GM19238 (cell line): ENCODE data around the gene ADGRE1.
"Not testable (repeated sequence)": the region's sequence is repeated elsewhere in the genome, so short reads cannot be mapped to it uniquely, and the experiment has no call there.

ENCODE experiments used
- DNase-seq: peaks from one replicate; pipeline ENCODE4 v3.0.0; 2011; ENCODE audit warnings: low spot score; ENCODE audit not compliant: insufficient read length

ADGRE1 gene, protein sequence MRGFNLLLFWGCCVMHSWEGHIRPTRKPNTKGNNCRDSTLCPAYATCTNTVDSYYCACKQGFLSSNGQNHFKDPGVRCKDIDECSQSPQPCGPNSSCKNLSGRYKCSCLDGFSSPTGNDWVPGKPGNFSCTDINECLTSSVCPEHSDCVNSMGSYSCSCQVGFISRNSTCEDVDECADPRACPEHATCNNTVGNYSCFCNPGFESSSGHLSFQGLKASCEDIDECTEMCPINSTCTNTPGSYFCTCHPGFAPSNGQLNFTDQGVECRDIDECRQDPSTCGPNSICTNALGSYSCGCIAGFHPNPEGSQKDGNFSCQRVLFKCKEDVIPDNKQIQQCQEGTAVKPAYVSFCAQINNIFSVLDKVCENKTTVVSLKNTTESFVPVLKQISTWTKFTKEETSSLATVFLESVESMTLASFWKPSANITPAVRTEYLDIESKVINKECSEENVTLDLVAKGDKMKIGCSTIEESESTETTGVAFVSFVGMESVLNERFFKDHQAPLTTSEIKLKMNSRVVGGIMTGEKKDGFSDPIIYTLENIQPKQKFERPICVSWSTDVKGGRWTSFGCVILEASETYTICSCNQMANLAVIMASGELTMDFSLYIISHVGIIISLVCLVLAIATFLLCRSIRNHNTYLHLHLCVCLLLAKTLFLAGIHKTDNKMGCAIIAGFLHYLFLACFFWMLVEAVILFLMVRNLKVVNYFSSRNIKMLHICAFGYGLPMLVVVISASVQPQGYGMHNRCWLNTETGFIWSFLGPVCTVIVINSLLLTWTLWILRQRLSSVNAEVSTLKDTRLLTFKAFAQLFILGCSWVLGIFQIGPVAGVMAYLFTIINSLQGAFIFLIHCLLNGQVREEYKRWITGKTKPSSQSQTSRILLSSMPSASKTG

GRCh38 chr19:6887316-6887715, at the start of gene ADGRE1:
Gene ADGRE1 (plus strand): TSS chr19:6887579. CDS start chr19:6887609, 30 bp downstream.
- no peak for DNase-seq

GRCh38 chr19:6838062-6838655, 49.2 kb upstream of the ADGRE1 start:
- DNase-seq: no peak

- DNase-seq: no peak
These were observed 44.3 kb upstream of the ADGRE1 start for GRCh38 chr19:6842871-6843607.

- no peak for DNase-seq
These were observed 39.6 kb upstream of the ADGRE1 start for GRCh38 chr19:6847828-6848200.

DNA sequence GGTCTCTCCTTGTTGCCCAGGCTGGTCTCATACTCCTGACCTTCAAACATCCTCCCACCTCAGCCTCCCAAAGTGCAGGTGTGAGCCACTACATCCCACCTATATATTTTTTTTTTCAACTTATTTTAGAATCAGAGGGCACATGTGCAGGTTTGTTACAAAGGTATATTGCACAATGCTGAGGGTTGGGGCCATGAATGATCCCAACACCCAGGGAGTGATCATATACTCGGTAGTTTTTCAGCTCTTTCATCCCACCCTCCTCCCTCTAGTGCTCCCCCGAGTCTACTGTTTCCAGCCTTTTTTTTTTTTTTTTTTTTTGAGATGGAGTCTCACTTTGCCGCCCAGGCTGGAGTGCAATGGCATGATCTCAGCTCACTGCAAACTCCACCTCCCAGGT, 38.4 kb upstream of the ADGRE1 start:
- no peak for DNase-seq

DNA sequence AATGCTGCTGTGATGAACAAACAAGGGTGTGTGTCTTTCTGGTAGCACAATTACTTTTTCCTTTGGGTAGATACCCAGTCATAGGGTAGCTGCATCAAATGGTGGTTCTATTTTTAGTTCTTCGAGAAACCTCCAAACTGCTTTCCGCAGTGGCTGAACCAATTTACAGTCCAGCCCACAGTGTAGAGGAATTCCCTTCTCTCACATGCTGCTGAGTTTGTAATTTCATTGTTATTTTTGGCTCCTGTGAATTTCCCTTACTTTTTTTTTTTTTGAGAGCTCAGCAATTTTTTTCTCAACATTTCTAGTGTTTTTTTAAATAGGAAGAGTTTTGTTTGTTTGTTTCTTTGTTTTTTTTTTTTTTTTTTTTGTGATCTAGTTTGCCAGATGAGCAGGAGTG, 37.5 kb upstream of the ADGRE1 start:
- no peak for DNase-seq

DNA sequence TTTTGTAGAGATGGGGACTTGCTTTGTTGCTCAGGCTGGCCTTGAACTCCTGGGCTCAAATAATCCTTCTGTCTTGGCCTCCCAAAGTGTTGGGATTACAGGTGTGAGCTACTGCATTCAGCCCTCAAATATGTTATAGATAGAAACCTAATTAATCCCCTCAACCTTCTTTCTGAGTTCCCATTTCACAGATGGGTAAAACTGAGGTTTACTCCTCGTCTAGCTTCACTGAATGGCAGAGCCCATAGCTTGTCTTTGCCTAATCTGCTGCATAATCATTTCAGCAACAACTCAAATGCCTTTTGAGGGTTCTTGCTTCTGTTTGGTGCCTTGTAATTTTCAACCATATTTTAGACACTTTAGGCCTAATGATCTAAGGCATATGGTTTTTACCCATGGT, 36.0 kb upstream of the ADGRE1 start:
- DNase-seq: no peak

GRCh38 chr19:6852001-6852400, 35.4 kb upstream of the ADGRE1 start:
- DNase-seq: no peak

DNA sequence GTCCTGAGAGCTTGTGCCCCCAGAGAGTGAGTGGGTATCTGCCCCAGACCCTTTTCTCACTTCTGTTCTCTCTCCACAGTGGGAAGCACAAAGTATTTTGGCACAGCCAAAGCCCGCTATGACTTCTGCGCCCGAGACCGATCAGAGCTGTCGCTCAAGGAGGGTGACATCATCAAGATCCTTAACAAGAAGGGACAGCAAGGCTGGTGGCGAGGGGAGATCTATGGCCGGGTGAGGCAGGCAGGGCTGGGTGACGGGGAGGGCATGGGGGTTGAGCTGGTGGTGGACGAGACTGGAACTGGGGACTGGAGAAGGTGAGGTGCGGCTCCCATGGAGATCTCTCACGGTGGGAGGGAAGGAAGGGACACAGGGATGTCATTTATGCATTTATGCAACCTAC, 33.5 kb upstream of the ADGRE1 start:
- DNase-seq: no peak

- no peak for DNase-seq
These were observed 32.6 kb upstream of the ADGRE1 start for GRCh38 chr19:6854758-6855157.

GRCh38 chr19:6856749-6857372, 30.5 kb upstream of the ADGRE1 start:
- no peak for DNase-seq

DNA sequence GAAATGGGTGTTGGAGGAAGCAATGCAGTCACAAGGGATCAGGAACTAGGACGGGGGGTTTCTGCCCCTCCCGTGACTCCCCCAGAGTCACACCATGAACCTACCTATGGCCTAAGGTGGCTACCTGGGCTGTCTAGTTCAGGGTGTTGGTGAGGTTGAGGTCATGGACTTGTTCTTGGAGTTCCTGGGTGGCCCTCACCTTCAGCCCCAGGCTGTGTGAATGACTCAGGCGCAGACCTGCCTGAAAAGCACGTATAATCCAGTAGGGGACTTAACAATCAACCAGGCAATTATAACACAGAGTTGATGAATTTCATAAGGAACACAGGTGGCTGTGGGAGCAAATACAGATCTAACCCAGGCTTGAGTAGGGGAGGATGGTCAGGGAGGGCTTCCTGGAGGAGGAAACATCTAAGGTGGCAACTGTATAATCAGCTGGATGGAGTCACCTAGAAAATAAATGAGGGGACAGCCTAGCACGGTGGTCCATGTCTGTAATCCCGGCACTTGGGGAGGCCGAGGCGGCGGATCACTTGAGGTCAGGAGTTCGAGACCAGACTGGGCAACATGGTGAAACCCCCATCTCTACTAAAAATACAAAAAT, 25.6 kb upstream of the ADGRE1 start:
- no peak for DNase-seq

DNA sequence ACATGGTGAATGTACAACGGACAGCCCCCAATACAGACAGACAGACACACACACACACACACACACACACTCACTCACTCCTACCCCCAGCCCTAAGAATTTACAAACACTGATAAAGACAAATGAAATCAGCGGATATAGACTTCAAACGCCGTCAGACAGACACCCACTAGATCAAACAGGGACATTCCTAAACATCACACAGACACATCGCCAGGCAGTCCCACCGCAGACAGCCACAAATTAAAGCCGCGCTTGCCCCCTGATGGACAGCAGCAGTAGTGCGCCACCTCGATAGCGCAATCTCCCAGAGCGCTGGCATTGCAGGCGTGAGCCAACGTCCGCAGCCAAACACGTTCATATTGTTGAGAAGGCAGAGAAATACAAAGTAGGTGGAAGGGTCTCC, 24.7 kb upstream of the ADGRE1 start:
- peak; percentile 67 for DNase-seq

DNA sequence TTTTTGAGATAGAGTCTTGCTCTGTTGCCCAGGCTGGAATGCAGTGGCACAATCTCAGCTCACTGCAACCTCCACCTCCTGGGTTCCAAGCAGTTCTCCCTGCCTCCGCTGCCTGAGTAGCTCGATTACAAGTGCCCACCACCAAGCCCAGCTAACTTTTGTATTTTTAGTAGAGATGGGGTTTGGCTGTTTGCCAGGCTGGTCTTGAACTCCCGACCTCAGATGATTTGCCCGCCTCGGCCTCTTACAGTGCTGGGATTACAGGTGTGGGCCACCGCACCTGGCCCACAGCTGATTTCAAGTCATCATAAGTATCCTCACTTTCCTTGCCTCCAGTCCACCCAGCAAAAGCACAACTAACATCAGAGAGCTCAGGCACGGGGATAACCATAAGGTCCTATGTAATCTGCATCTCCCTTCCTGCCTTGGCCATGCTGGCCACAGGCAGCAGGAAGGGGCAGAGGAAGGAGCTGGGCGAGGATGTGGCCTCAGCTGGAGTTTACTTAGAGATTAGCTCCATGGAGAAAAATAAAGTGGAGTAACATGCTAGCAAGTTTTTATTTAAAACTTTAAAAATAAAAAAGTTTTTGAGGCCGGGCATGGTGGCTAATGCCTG, 22.9 kb upstream of the ADGRE1 start:
- no peak for DNase-seq

- no peak for DNase-seq
These were observed 21.5 kb upstream of the ADGRE1 start for GRCh38 chr19:6865849-6866248.

DNA sequence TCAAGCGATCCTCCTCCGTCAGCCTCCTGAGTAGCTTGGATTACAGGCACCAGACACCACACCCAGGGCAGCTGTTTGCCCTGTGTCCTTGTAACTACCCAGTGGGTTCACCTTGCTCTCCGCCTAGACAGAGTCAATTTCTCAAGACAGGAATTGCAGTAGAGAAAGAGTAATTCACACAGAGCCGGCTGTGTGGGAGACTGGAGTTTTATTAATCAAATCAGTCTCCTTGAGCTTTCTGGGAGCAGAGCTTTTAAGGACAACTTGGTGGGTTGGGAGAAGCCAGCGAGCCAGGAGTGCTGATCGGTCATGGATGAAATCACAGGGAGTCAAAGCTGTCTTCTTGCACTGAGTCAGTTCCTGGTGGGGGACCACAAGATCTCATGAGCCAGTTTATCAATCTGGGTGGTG, 20.6 kb upstream of the ADGRE1 start:
- no peak for DNase-seq

- DNase-seq: no peak
These were observed 19.0 kb upstream of the ADGRE1 start for GRCh38 chr19:6868351-6868750.

DNA sequence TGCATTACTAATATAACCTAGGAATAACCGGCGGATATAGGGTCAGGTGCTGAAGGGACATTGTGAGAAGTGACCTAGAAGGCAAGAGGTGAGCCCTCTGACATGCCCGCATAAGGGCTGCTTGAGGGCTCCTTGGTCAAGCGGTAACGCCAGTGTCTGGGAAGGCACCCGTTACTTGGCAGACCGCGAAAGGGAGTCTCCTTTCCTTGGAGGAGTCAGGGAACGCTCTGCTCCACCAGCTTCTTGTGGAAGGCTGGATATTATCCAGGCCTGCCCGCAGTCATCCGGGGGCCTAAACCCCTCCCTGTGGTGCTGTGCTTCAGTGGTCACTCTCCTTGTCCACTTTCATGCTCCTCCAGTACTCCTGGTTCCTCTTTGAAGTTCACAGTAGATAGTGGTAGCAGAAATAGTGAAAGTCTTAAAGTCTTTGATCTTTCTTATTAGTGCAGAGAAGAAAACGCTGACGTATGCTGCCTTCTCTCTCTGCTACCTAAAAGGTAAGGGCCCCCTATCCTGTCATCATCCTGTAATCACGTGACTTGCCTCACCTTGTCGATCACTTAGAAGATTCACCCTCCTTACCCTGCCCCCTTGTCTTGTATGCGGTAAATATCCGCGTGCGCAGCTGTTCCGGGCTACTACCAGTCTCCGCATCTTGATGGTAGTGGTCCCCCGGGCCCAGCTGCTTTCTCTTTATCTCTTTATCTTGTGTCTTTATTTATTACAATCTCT, 18.1 kb upstream of the ADGRE1 start:
- DNase-seq: not testable (repeated sequence)

GRCh38 chr19:6873708-6874431, 13.5 kb upstream of the ADGRE1 start:
- DNase-seq: no peak
